ENCODE measurements around the gene SLFN11. TPM values are rescaled to one million over a fixed set of nuclear protein-coding genes. Genes with fewer than 3 reads are reported as not detected.

SLFN11 gene, protein sequence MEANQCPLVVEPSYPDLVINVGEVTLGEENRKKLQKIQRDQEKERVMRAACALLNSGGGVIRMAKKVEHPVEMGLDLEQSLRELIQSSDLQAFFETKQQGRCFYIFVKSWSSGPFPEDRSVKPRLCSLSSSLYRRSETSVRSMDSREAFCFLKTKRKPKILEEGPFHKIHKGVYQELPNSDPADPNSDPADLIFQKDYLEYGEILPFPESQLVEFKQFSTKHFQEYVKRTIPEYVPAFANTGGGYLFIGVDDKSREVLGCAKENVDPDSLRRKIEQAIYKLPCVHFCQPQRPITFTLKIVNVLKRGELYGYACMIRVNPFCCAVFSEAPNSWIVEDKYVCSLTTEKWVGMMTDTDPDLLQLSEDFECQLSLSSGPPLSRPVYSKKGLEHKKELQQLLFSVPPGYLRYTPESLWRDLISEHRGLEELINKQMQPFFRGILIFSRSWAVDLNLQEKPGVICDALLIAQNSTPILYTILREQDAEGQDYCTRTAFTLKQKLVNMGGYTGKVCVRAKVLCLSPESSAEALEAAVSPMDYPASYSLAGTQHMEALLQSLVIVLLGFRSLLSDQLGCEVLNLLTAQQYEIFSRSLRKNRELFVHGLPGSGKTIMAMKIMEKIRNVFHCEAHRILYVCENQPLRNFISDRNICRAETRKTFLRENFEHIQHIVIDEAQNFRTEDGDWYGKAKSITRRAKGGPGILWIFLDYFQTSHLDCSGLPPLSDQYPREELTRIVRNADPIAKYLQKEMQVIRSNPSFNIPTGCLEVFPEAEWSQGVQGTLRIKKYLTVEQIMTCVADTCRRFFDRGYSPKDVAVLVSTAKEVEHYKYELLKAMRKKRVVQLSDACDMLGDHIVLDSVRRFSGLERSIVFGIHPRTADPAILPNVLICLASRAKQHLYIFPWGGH
- 0.22 and 0.39 TPM in 2 replicates for total RNA-seq

DNA sequence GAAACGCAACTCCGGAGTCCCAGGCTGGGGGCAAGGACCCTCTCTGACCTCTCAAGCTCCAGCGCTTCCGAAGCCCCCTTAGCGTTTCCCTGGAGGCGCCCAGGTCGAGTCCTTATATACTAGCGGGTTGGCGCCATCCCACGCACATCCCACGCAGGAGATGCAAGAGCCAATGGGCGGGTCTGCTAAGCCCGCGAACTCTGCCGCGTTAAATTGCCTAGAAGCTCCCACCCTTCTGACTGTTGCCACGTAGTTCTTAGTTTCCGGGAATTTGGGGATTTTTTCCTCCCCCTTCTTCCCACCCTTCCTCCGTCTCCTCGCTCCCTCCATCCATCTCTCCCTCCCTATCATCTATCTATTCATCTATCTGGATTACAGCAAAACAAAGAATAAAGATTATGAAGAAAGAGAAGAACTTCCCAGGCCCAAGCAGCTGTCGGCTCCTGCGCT, at the start of gene SLFN11:
SLFN11 (minus strand) TSS at position 88 of the 450 bp plus-strand sequence. CDS start 9,814 bp downstream, outside the sequence.

Small RNA genes within 50 kb of the gene (small RNA-seq; reads per million reads assigned to genes)
- gene AC060766.3 (not detected), gene AC060766.5 (not detected)

Other genes with a start within 250 kb of the SLFN11 start
- gene NLE1, start 231.3 kb downstream of the SLFN11 start, total RNA-seq, result 9.8 and 14.6 TPM in 2 replicates
- gene UNC45B, start 225.8 kb downstream of the SLFN11 start, total RNA-seq, result not detected in 2 replicates
- not detected in 2 replicates for gene SLC35G3, start 179.2 kb downstream of the SLFN11 start, total RNA-seq
- gene SLFN5, start 130.5 kb downstream of the SLFN11 start, total RNA-seq, result 5.5 and 21.0 TPM in 2 replicates
- gene SLFN12, start 58.9 kb upstream of the SLFN11 start, total RNA-seq, result 27.5 and 45.8 TPM in 2 replicates
- 6.7 and 8.9 TPM in 2 replicates for gene SLFN13, start 75.1 kb upstream of the SLFN11 start, total RNA-seq
- gene SLFN12L, start 164.1 kb upstream of the SLFN11 start, total RNA-seq, result not detected in 2 replicates
- not detected in 2 replicates for gene SLFN14, start 187.2 kb upstream of the SLFN11 start, total RNA-seq
- 9.0 and 9.8 TPM in 2 replicates for gene PEX12, start 204.9 kb upstream of the SLFN11 start, total RNA-seq
- gene AP2B1, start 213.7 kb upstream of the SLFN11 start, total RNA-seq, result 146 and 182 TPM in 2 replicates

Measured in placental epithelial cell (primary cell).